Right lobe of liver (tissue), 4 donors: Measurements from ENCODE around the gene CHERP.

Source experiments
- POLR2A ChIP-seq: fragments of 450-650 bp; IDR thresholded peaks from one replicate; pipeline ENCODE4 v1.6.1; 2017; ENCODE audit warnings: antibody characterized with exemption, mild to moderate bottlenecking
- TF ChIP-seq, protein P1 (sequence below), 4 donors: fragments of 200-600 bp in 3 of 4; fragments of 450-650 bp in 1 of 4; IDR thresholded peaks; one replicate each; pipeline versions ENCODE4 v1.5.1 to v1.8.0; 2016 to 2022; ENCODE audit warnings: antibody characterized with exemption in 4 of 4, mild to moderate bottlenecking in 2 of 4
- donor health status: DM: no; HTN: no; CAD: no.
- donor health status: DM: no; HTN: no; CAD: no.
- donor health status: DM: no; HTN: yes; CAD: no.

DNA sequence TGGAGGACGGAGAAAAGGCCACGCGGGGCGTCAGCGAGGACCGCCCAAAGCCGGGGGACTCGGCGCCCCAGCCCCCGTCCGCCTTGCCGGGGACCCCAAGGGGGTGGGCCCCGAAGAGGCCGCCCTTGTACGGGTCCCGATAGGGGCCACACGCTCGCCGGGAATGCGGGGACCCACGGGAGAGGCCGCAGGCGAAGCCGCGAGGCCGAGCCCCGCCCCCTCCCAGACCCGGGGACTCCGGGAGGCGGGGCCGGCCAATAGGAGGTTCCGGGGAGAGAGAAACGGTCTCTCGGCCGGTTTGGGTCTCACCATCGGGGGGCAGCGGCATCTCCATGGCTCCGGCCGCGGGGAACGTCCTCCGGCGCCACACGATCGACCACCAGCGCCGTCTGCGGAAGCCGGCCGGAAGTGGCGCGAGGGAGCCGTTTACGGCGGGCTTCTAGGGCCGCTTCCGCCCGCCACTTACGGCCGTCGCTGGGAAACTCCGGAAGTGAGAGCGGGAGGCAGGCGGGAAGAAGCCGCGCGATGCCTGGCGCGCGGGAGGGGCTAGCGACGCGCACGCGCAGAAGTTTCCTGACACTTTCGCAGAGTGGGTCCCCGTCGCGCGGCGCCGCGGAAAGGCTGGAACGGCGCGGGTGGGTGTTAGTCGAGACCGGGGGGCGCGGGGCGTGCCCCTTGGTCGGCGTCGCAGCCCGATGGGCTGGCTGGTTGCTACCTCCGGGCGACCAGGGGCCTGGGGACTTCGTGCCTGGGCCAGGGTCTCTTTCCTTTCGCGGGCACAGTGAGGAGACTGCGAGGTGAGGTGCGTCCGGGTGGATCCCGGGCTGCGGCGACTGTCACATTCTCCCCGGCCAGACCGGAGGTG lies at the start of gene CHERP:
- TF ChIP-seq, protein P1, sequence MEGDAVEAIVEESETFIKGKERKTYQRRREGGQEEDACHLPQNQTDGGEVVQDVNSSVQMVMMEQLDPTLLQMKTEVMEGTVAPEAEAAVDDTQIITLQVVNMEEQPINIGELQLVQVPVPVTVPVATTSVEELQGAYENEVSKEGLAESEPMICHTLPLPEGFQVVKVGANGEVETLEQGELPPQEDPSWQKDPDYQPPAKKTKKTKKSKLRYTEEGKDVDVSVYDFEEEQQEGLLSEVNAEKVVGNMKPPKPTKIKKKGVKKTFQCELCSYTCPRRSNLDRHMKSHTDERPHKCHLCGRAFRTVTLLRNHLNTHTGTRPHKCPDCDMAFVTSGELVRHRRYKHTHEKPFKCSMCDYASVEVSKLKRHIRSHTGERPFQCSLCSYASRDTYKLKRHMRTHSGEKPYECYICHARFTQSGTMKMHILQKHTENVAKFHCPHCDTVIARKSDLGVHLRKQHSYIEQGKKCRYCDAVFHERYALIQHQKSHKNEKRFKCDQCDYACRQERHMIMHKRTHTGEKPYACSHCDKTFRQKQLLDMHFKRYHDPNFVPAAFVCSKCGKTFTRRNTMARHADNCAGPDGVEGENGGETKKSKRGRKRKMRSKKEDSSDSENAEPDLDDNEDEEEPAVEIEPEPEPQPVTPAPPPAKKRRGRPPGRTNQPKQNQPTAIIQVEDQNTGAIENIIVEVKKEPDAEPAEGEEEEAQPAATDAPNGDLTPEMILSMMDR (IDR thresholded peaks at IDR 0.05) = no peak
- peak; percentile 76 for TF ChIP-seq POLR2A
